BLaER1 treated with 17β-estradiol and CSF1 and Interleukin-3, amounts not matched to agents 10 nM and 100 nM (cell line): ENCODE measurements around the gene ANKRD29.

ENCODE experiments used
- H3K27ac ChIP-seq, 11 experiments: shearing (Covaris generic); formaldehyde crosslinking; 2 replicates each; pipeline ENCODE4 v1.8.1; 2022
- H3K27me3 ChIP-seq, 11 experiments: shearing (Covaris generic); formaldehyde crosslinking; 2 replicates each; pipeline ENCODE4 v1.8.1; 2022
- H3K36me3 ChIP-seq, 11 experiments: shearing (Covaris generic); formaldehyde crosslinking; 2 replicates each; pipeline ENCODE4 v1.8.1; 2022
- H3K4me1 ChIP-seq, 10 experiments: shearing (Covaris generic); formaldehyde crosslinking; 2 replicates each; pipeline ENCODE4 v1.8.1; 2022
- H3K4me2 ChIP-seq, 11 experiments: shearing (Covaris generic); formaldehyde crosslinking; 2 replicates each; pipeline ENCODE4 v1.8.1; 2022
- H3K4me3 ChIP-seq, 10 experiments: shearing (Covaris generic); formaldehyde crosslinking; 2 replicates each; pipeline ENCODE4 v1.8.1; 2022
- H3K9ac ChIP-seq, 11 experiments: shearing (Covaris generic); formaldehyde crosslinking; 2 replicates each; pipeline ENCODE4 v1.8.1; 2022
- H3K9me3 ChIP-seq, 11 experiments: shearing (Covaris generic); formaldehyde crosslinking; replicated peaks in 1 of 11; 2 replicates each; pipeline ENCODE4 v1.8.1; 2022
- H4K20me1 ChIP-seq, 11 experiments: shearing (Covaris generic); formaldehyde crosslinking; 2 replicates each; pipeline ENCODE4 v1.8.1; 2022
- Cebpa-rat ChIP-seq, 11 experiments: shearing (Covaris generic); IDR thresholded peaks; 2 replicates each; pipeline ENCODE4 v1.8.1; 2022

ANKRD29 gene

DNA sequence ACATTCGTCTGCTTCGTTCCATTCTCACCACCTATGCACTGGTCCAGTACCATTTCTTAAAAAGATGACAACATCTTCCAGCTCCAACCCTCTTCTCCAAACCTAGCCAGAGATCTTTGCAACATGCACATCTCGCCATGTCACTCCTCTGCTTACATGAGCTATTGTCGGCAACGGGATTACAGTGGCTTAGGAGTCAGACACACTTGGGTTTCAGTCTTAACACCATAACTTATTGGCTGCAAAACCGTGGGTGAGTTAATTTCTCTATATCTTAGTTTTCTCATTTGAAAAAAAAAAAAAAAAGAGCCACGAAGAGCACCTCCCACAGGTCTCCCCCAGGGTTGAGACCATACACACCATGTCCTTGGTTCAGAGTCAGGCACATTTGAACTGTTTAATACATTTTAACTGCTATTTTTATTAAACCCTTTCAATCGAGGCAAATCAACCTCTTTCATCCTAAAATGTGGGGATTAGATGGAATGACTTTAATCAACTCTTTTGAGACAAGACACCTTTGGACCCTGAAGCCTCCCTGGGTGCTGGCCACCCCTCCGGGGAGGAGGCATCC, 889 bp downstream of the ANKRD29 start:
- Histone ChIP-seq H4K20me1 (0 out of 22 replicates have a peak, but pooled peaks cover 0 to 5% (median 0%) of the 10 kb centered on the region in 11 experiments), H3K4me2 (peak overlapping the region; percentile 84 to 99 (median 97)), H3K9me3 (no peaks in the 10 kb centered on the region), H3K4me3 (peak overlapping the region; percentile 47 to 70 (median 59)), H3K4me1 (peaks cover 16 to 40% (median 30%) of the 10 kb centered on the region in 10 experiments), H3K9ac (peak overlapping the region in 10 of 11 experiments; percentile 17 to 67 (median 44); a peak in 11 of 22 replicates), H3K36me3 (no peaks in the 10 kb centered on the region), H3K27ac (no peak overlapping the region), H3K27me3 (peaks cover 36 to 54% (median 44%) of the 10 kb centered on the region in 11 experiments)
- no peak for TF ChIP-seq Cebpa-rat (IDR thresholded peaks at IDR 0.05)

DNA sequence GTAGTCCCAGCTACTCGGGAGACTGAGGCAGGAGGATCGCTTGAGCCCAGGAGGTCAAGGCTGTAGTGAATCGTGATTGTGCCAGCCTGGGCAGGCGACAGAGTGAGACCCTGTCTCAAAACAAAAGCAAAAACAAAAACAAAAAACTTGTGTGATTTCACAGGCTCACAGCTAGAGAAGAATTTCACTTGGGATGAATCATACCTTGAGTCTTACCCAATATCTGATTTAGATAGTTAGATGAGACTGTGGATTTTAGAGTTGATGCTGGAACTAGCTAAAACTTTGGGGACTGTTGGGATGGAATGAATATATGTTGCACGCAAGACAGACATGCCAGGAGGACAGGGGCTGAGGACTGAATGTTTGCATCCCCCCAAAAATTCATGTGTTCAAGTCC, 4.4 kb downstream of the ANKRD29 start:
- no peak for TF ChIP-seq Cebpa-rat (IDR thresholded peaks at IDR 0.05)
- Histone ChIP-seq H3K4me3 (no peak overlapping the region), H3K36me3 (no peaks in the 10 kb centered on the region), H4K20me1 (0 out of 22 replicates have a peak, but pooled peaks cover 0 to 5% (median 0%) of the 10 kb centered on the region in 11 experiments), H3K9me3 (no peaks in the 10 kb centered on the region), H3K4me2 (no peak overlapping the region), H3K4me1 (peaks cover 14 to 19% (median 16%) of the 10 kb centered on the region in 10 experiments), H3K9ac (no peak overlapping the region), H3K27ac (no peak overlapping the region), H3K27me3 (peaks cover 31 to 40% (median 34%) of the 10 kb centered on the region in 11 experiments)

DNA sequence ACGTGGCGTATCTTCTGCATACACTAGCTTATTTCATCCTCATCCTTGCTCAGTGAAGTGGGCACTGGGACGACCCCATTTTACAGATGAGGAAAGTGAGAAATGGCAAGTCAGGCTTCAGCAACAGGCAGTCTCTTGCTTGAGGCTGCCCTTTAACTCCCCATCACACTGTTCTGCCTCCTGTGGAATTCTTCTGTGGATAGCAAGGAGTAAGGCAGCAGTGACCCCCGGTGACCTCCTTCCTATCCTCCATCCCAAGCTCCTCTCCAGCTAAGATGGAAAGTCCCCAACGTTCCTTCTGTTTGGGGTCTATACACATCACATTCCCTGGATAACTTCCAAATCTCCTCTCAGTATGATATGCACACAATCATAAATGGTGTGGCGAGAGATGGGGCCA, 10.5 kb downstream of the ANKRD29 start:
- H3K4me1 ChIP-seq, result peaks cover 0 to 5% (median 0%) of the 10 kb centered on the region in 10 experiments; a peak in 1 of 20 replicates
- no peak overlapping the region for H3K4me2 ChIP-seq
- TF ChIP-seq Cebpa-rat (IDR thresholded peaks at IDR 0.05), result no peak
- H3K27ac ChIP-seq, result no peak overlapping the region
- H3K36me3 ChIP-seq, result no peaks in the 10 kb centered on the region
- H3K9ac ChIP-seq, result no peak overlapping the region
- H3K27me3 ChIP-seq, result no peaks in the 10 kb centered on the region
- no peak overlapping the region for H3K4me3 ChIP-seq
- H3K9me3 ChIP-seq, result no peaks in the 10 kb centered on the region
- H4K20me1 ChIP-seq, result no peaks in the 10 kb centered on the region

DNA sequence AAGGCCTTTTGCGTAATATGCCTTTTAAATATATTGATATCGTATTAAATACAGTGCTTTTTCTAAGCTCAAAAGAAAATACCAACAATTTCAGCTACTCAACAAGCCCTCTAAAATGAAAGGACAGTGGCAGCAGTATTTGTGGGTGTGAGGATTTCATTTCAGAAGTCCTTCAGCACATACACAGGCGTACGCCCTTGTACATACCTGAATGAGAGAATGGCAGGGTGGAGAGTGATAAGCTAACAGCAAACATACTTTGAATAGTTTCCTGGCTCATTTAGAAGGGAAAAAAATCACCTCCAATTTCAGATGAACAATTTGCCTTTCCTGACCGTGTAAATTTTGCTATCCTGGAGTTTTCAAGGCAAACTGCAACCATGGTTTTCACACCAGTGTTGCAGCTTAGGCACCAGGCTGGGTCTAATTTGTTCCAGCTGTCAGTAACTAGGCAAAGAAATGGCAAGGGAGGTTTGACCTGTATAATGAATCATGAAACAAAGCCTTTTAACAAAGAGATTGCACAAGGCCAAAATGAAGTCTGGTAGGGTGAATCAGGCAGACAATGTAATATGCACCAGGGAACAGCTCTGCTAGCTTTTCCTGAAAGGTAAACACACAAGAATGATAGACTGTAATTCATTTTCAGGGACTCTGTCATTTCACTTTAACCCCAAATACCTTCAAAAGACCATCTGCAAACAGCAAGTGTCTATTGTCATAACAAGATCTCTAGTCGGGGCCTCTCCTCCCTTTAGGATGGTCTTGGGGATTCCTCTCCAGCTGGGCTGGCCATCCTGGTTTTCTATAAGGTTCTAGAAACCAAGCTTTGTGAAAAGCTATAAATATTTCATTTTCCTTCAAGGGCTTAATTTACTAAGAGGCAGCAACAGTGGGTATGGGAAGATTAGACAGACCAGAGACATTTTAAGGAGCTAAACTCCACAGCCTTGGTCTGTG, 11.5 kb downstream of the ANKRD29 start:
- no peak for TF ChIP-seq Cebpa-rat (IDR thresholded peaks at IDR 0.05)
- no peaks in the 10 kb centered on the region for H3K27me3 ChIP-seq
- H3K9ac ChIP-seq, result no peak overlapping the region
- no peaks in the 10 kb centered on the region for H3K36me3 ChIP-seq
- no peaks in the 10 kb centered on the region for H4K20me1 ChIP-seq
- no peak overlapping the region for H3K4me2 ChIP-seq
- peaks cover 0 to 5% (median 0%) of the 10 kb centered on the region in 10 experiments; a peak in 1 of 20 replicates for H3K4me1 ChIP-seq
- H3K4me3 ChIP-seq, result no peak overlapping the region
- H3K27ac ChIP-seq, result no peak overlapping the region
- H3K9me3 ChIP-seq, result no peaks in the 10 kb centered on the region

DNA sequence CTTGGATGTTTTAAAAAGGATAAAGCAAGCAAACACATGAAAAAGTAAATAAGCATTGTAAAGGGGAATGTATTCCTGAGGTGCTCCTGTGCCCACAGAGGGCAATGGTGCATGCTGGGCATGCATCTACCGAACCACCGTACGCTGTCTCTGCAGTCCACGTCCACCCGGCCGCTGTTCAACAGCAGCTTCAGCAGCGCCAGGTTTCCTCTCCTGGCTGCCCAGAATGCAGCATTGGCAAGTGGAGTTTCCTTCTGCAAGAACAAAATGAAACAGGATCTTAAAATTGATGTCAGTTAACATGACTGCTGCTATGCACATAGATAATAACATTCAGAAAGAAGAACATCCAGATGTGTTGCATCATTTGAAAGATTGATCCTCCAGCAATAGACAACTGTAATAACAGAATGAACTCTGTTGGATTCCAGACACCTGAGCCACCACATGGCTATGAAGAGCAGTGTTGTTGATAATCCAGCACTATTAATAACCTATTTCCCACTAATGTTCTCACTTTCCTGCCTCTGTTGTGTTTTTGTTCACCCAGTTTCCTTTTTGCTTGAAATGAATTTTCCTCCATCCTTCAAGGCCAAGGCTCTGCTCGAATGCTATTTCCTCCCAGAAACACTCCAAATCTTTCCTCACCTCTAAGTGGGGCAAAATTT, 13.6 kb downstream of the ANKRD29 start:
- Histone ChIP-seq H3K4me3 (no peak overlapping the region), H3K36me3 (no peaks in the 10 kb centered on the region), H3K27me3 (no peaks in the 10 kb centered on the region), H3K27ac (no peak overlapping the region), H3K4me2 (no peak overlapping the region), H3K9me3 (no peaks in the 10 kb centered on the region), H3K9ac (no peak overlapping the region), H3K4me1 (peaks cover 0 to 5% (median 0%) of the 10 kb centered on the region in 10 experiments; a peak in 1 of 20 replicates), H4K20me1 (no peaks in the 10 kb centered on the region)
- no peak for TF ChIP-seq Cebpa-rat (IDR thresholded peaks at IDR 0.05)

DNA sequence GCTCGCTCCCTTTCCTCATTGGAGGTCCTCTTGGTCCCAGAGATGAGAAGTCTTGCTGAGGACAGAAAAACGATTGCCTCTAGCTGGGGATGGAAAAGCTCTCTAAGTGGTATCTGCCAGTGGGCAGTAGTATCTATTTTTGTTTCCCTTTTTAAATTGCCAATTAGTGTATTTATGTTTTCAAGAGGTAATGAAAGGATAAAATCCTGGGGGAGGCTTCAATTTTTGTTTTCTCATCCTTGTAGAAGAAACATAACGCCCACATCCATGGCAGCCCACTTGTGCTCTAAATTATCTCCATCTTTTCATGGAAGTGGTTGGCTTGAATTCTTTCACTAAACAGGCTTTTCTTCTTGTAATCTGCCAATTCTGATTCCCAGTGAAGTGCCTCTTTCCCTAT, 14.3 kb downstream of the ANKRD29 start:
- Histone ChIP-seq H3K9me3 (no peaks in the 10 kb centered on the region), H3K4me1 (peaks cover 0 to 5% (median 0%) of the 10 kb centered on the region in 10 experiments; a peak in 1 of 20 replicates), H3K36me3 (no peaks in the 10 kb centered on the region), H3K9ac (no peak overlapping the region), H4K20me1 (no peaks in the 10 kb centered on the region), H3K4me3 (no peak overlapping the region), H3K27me3 (no peaks in the 10 kb centered on the region), H3K4me2 (no peak overlapping the region), H3K27ac (no peak overlapping the region)
- no peak for TF ChIP-seq Cebpa-rat (IDR thresholded peaks at IDR 0.05)

DNA sequence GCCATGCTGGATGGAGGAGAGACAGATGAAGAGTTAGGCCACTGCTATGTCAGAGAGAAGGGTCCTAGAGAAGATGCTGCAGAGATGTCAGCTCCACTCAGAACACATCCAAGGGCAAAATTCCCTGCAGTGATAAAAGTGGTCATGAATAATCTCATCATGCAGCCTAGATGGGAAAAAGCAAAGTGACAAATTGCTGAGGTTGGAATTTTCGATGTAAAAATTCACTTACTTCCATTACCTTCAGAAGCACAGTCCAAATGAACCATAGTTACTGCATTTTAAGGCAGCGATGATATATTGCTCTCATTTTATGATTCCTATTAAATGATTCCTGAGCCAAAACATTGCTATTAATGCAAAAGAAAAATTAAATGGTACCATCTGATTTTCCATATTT, 16.4 kb downstream of the ANKRD29 start:
- no peak overlapping the region for H3K4me3 ChIP-seq
- no peak for TF ChIP-seq Cebpa-rat (IDR thresholded peaks at IDR 0.05)

DNA sequence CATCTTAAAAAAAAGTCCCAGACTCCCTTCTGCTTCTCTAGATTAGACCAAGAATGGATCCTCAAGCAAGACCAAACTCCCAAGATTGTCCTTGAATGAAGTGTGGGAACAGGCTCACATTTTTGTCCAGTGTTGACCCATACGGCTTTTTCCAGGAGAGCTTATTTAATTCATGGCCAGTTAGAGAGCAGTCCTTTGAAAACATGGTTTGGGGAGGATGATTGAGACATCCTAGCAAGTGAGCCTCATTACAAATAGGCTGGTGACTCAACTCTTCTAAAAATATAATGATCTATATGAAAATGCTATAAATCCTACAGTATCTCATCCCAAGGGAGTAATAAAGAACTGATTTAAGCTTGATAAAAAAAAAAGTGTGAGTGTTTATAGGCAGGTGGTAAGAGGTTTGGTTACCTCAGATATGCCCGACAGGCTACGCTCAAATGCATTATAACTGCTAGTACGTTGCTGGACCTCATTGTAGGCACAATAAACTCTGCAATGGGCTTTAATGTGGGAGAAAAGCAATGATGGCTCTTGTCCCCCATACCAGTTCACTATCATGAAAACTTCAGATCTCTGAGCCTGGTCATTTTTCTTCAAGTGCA, 17.0 kb downstream of the ANKRD29 start:
- H4K20me1 ChIP-seq, result no peaks in the 10 kb centered on the region
- no peak overlapping the region for H3K9ac ChIP-seq
- peaks cover 0 to 5% (median 0%) of the 10 kb centered on the region in 10 experiments; a peak in 1 of 20 replicates for H3K4me1 ChIP-seq
- H3K4me3 ChIP-seq, result no peak overlapping the region
- peaks cover 20 to 26% (median 22%) of the 10 kb centered on the region in 11 experiments for H3K9me3 ChIP-seq
- no peak for TF ChIP-seq Cebpa-rat (IDR thresholded peaks at IDR 0.05)
- no peaks in the 10 kb centered on the region for H3K27me3 ChIP-seq
- peaks cover 0 to 5% (median 0%) of the 10 kb centered on the region in 11 experiments; a peak in 1 of 22 replicates for H3K36me3 ChIP-seq
- no peak overlapping the region for H3K27ac ChIP-seq
- H3K4me2 ChIP-seq, result no peak overlapping the region

More for the DNA sequence above, 16.4 kb downstream of the ANKRD29 start:
- Histone ChIP-seq H3K27me3 (no peaks in the 10 kb centered on the region), H3K9ac (no peak overlapping the region), H3K4me1 (peaks cover 0 to 5% (median 0%) of the 10 kb centered on the region in 10 experiments; a peak in 1 of 20 replicates), H3K4me2 (no peak overlapping the region), H3K27ac (no peak overlapping the region), H4K20me1 (no peaks in the 10 kb centered on the region), H3K36me3 (peaks cover 0 to 5% (median 0%) of the 10 kb centered on the region in 11 experiments; a peak in 1 of 22 replicates), H3K9me3 (peaks cover 14 to 20% (median 16%) of the 10 kb centered on the region in 11 experiments)
